ENCODE measurements around the gene ATAD5.

ATAD5 gene

GRCh38 chr17:30838202-30838807 lies 6.5 kb downstream of the ATAD5 start:
- no peak for TF ChIP-seq Cebpa-rat (IDR thresholded peaks at IDR 0.05)
- H3K9ac ChIP-seq = no peak overlapping the region
- H3K4me3 ChIP-seq = no peak overlapping the region
- H3K4me1 ChIP-seq = peaks cover 5% of the 10 kb centered on the region
- no peak overlapping the region for H3K4me2 ChIP-seq
- H4K20me1 ChIP-seq = peaks cover under 1% of the 10 kb centered on the region; the same call in 1 of the 2 replicates
- no peaks in the 10 kb centered on the region for H3K27me3 ChIP-seq
- no peak overlapping the region for H3K27ac ChIP-seq
- H3K36me3 ChIP-seq = peaks cover 94% of the 10 kb centered on the region
- no peaks in the 10 kb centered on the region for H3K9me3 ChIP-seq

GRCh38 chr17:30840771-30841170 lies 9.0 kb downstream of the ATAD5 start:
- Histone ChIP-seq H3K9me3 (no peaks in the 10 kb centered on the region), H3K4me2 (no peak overlapping the region), H3K27me3 (no peaks in the 10 kb centered on the region), H3K36me3 (peaks cover 99% of the 10 kb centered on the region), H4K20me1 (no peaks in the 10 kb centered on the region; the same call in 1 of the 2 replicates), H3K27ac (no peak overlapping the region), H3K4me1 (no peaks in the 10 kb centered on the region), H3K9ac (no peak overlapping the region), H3K4me3 (no peak overlapping the region)
- TF ChIP-seq Cebpa-rat (IDR thresholded peaks at IDR 0.05) = no peak

GRCh38 chr17:30848021-30848420 lies 16.3 kb downstream of the ATAD5 start:
- Histone ChIP-seq H4K20me1 (no peaks in the 10 kb centered on the region; the same call in 1 of the 2 replicates), H3K9me3 (0 out of 2 replicates have a peak, but pooled peaks cover 4% of the 10 kb centered on the region), H3K27ac (no peak overlapping the region), H3K9ac (no peak overlapping the region), H3K36me3 (peaks cover 96% of the 10 kb centered on the region), H3K4me1 (peaks cover 4% of the 10 kb centered on the region; the same call in 1 of the 2 replicates), H3K4me2 (no peak overlapping the region), H3K4me3 (no peak overlapping the region), H3K27me3 (no peaks in the 10 kb centered on the region)
- TF ChIP-seq Cebpa-rat (IDR thresholded peaks at IDR 0.05) = no peak

- no peak overlapping the region for H3K4me3 ChIP-seq
- H3K9me3 ChIP-seq = 0 out of 2 replicates have a peak, but pooled peaks cover 4% of the 10 kb centered on the region
- no peaks in the 10 kb centered on the region for H4K20me1 ChIP-seq
- peaks cover 1% of the 10 kb centered on the region; the same call in 1 of the 2 replicates for H3K4me1 ChIP-seq
- peaks cover 91% of the 10 kb centered on the region for H3K36me3 ChIP-seq
- no peaks in the 10 kb centered on the region for H3K27me3 ChIP-seq
- no peak for TF ChIP-seq Cebpa-rat (IDR thresholded peaks at IDR 0.05)
- H3K4me2 ChIP-seq = no peak overlapping the region
- H3K27ac ChIP-seq = no peak overlapping the region
- no peak overlapping the region for H3K9ac ChIP-seq
Observed at GRCh38 chr17:30854146-30854545, 22.4 kb downstream of the ATAD5 start.

- Histone ChIP-seq H3K27me3 (no peaks in the 10 kb centered on the region), H4K20me1 (no peaks in the 10 kb centered on the region), H3K9me3 (no peaks in the 10 kb centered on the region), H3K4me1 (no peaks in the 10 kb centered on the region), H3K36me3 (peaks cover 96% of the 10 kb centered on the region), H3K9ac (no peak overlapping the region), H3K4me2 (no peak overlapping the region), H3K4me3 (no peak overlapping the region), H3K27ac (no peak overlapping the region)
- TF ChIP-seq Cebpa-rat (IDR thresholded peaks at IDR 0.05) = no peak
Observed at GRCh38 chr17:30858556-30859250, 26.9 kb downstream of the ATAD5 start.

GRCh38 chr17:30864636-30865035 lies 32.9 kb downstream of the ATAD5 start:
- Histone ChIP-seq H3K9me3 (no peaks in the 10 kb centered on the region), H3K27ac (no peak overlapping the region), H3K36me3 (peaks cover 95% of the 10 kb centered on the region), H3K4me3 (no peak overlapping the region), H3K9ac (no peak overlapping the region), H3K4me1 (no peaks in the 10 kb centered on the region), H3K27me3 (no peaks in the 10 kb centered on the region), H4K20me1 (no peaks in the 10 kb centered on the region), H3K4me2 (no peak overlapping the region)
- TF ChIP-seq Cebpa-rat (IDR thresholded peaks at IDR 0.05) = no peak

GRCh38 chr17:30869005-30869404 lies 37.2 kb downstream of the ATAD5 start:
- H3K36me3 ChIP-seq = peaks cover 95% of the 10 kb centered on the region
- no peaks in the 10 kb centered on the region for H4K20me1 ChIP-seq
- H3K4me2 ChIP-seq = no peak overlapping the region
- no peaks in the 10 kb centered on the region for H3K27me3 ChIP-seq
- H3K4me3 ChIP-seq = no peak overlapping the region
- no peak overlapping the region for H3K9ac ChIP-seq
- no peak overlapping the region for H3K27ac ChIP-seq
- no peaks in the 10 kb centered on the region for H3K4me1 ChIP-seq
- TF ChIP-seq Cebpa-rat (IDR thresholded peaks at IDR 0.05) = no peak
- H3K9me3 ChIP-seq = no peaks in the 10 kb centered on the region

- no peaks in the 10 kb centered on the region for H3K9me3 ChIP-seq
- H3K4me1 ChIP-seq = no peaks in the 10 kb centered on the region
- no peak overlapping the region for H3K27ac ChIP-seq
- H4K20me1 ChIP-seq = no peaks in the 10 kb centered on the region
- peaks cover 92% of the 10 kb centered on the region for H3K36me3 ChIP-seq
- no peak overlapping the region for H3K4me2 ChIP-seq
- H3K9ac ChIP-seq = no peak overlapping the region
- no peak for TF ChIP-seq Cebpa-rat (IDR thresholded peaks at IDR 0.05)
- H3K4me3 ChIP-seq = no peak overlapping the region
- H3K27me3 ChIP-seq = no peaks in the 10 kb centered on the region
Observed at GRCh38 chr17:30886187-30886586, 54.4 kb downstream of the ATAD5 start.

- Histone ChIP-seq H3K27ac (no peak overlapping the region), H3K4me1 (peaks cover 10% of the 10 kb centered on the region; the same call in 1 of the 2 replicates), H3K36me3 (peaks cover 80% of the 10 kb centered on the region), H3K27me3 (no peaks in the 10 kb centered on the region), H3K4me2 (no peak overlapping the region), H3K9ac (no peak overlapping the region), H4K20me1 (no peaks in the 10 kb centered on the region), H3K9me3 (no peaks in the 10 kb centered on the region), H3K4me3 (no peak overlapping the region)
- no peak for TF ChIP-seq Cebpa-rat (IDR thresholded peaks at IDR 0.05)
Observed at GRCh38 chr17:30894236-30894635, 62.5 kb downstream of the ATAD5 start.

- H3K4me1 ChIP-seq = peaks cover 10% of the 10 kb centered on the region; the same call in 1 of the 2 replicates
- no peak overlapping the region for H3K4me2 ChIP-seq
- no peaks in the 10 kb centered on the region for H3K27me3 ChIP-seq
- no peak for TF ChIP-seq Cebpa-rat (IDR thresholded peaks at IDR 0.05)
- peaks cover 81% of the 10 kb centered on the region for H3K36me3 ChIP-seq
- 0 out of 2 replicates have a peak, but pooled peaks cover 10% of the 10 kb centered on the region for H4K20me1 ChIP-seq
- no peak overlapping the region for H3K27ac ChIP-seq
- H3K4me3 ChIP-seq = no peak overlapping the region
- H3K9me3 ChIP-seq = no peaks in the 10 kb centered on the region
- no peak overlapping the region for H3K9ac ChIP-seq
Observed at GRCh38 chr17:30897311-30897710, 65.5 kb downstream of the ATAD5 start.

Measured in BLaER1 (cell line).